Endometrium (tissue), 2 donors: ENCODE results near the gene DRAM1.
"Not testable (repeated sequence)": the region's sequence is repeated elsewhere in the genome, so short reads cannot be mapped to it uniquely, and the experiment has no call there.

Experiments
- FAIRE-seq: peaks from 2 replicates; lab custom pipeline; 2012; peaks lifted over from hg19 to GRCh38; lab: Jason Lieb, UNC
- donor health status: control.
- donor health status: control.

The DRAM1 gene

DNA sequence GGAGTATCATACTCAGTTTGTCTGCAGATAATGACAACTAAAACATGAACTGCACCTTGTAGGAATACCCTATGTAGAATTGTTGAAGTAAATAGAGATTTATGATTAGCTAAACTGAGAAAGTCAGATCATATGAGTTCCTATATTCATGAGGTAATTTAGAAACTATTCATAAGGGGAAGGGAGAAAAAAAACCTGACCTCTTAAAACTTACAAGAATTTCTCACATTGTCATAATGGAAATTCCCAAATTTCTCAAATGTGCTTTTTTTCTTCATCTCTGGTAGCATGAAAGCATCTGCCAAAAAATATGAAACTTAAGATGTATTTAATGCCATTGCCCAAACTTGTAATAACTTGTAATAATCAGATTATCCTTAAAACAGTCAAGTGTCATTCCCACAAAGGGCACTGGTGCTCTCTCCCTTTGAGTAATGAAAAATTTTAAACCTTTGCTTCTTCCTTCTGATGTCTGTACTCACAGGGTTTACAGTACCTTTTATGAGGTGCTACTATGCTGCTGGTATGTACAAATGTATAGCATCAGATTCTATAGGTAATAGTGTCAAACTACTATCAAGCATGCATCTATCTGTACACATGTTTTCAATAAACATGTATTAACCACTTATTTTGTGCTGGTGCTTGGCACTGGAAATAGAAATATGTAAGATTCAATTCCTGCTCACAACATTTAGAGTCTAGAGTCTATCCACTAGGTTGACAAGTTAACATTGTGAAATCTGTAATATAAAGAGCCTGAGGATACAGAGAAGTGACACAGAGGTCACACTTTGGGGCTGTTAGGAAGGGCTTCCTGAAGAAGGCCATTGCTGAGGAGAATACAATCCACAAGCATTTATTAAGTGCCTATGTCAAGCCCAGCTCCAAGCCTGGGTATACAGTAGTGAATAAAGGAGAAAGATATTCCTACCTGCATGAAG lies 17.4 kb upstream of the DRAM1 start:
- FAIRE-seq, result no peak

DNA sequence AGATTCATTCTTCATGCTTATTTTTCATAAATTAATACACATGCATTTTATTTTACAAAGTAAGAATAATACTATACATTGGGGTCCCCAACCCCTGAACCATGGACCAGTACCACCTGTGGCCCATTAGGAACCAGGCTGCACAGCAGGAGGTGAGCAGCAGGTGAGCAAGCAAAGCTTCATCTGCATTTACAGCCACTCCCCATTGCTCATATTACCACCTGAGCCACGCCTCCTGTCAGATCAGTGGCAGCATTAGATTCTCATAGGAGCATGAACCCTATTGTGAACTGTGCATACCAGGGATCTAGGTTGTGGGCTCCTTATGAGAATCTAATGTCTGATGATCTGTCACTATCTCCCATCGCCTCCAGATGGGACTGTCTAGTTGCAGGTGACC lies 15.7 kb upstream of the DRAM1 start:
- not testable (repeated sequence) for FAIRE-seq

DNA sequence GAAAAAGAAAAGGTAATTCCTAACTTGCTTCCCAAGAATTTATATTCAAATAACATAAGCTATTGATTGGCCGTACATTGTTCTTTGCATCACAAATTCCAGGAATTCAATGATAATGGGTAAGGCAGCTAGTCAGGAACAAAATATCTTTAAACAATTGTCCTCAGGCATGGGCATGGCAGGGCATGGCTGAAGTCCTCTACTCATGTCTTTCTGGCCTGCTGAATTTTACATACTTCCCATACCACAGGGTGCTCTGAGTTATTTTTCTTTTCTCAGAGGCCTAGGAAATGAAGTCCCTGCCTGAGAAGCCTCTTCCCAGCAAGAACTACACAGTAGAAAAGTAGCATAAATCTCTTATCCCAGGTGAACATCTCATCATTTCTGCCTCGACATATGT lies 15.1 kb upstream of the DRAM1 start:
- FAIRE-seq, result no peak

- FAIRE-seq, result no peak
Measured at GRCh38 chr12:101863981-101864380, 13.4 kb upstream of the DRAM1 start.

GRCh38 chr12:101866615-101867373 lies 10.6 kb upstream of the DRAM1 start:
- no peak for FAIRE-seq

GRCh38 chr12:101867619-101868018 lies 9.8 kb upstream of the DRAM1 start:
- not testable (repeated sequence) for FAIRE-seq

DNA sequence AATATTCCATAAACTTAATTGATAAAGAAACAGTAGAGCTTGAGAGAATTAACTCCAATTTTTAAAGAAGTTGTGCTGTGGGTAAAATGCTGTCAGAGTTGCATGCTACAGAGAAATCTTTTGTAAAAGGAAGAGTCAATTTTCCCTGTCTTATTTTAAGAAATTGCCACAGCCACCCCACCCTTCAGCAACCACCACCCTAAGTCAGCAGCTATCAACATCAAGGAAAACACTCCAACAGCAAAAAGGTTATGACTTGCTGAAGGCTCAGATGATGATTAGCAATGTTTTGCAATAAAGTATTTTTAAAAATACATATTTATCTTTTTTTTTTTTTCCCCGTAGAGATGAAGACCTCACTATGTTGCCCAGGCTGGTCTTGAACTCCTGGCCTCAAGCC lies 6.5 kb upstream of the DRAM1 start:
- no peak for FAIRE-seq

DNA sequence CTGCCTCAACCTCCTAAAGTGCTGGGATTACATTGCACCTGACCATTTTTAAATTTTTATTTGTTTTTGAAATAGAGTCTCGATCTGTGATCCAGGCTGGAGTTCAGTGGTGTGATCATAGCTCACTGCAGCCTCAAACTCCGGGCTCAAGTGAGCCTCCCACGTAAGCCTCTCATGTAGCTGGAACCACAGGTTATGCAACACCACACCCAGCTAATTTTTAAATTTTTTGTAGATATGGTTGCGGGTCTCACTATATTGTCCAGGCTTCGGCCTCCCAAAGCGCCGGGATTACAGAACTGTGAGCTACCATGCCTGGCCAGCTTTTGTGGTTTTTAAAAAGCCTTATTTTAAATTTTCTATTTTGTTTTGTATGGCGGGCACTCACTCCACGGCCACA lies 2.2 kb upstream of the DRAM1 start:
- no peak for FAIRE-seq

DNA sequence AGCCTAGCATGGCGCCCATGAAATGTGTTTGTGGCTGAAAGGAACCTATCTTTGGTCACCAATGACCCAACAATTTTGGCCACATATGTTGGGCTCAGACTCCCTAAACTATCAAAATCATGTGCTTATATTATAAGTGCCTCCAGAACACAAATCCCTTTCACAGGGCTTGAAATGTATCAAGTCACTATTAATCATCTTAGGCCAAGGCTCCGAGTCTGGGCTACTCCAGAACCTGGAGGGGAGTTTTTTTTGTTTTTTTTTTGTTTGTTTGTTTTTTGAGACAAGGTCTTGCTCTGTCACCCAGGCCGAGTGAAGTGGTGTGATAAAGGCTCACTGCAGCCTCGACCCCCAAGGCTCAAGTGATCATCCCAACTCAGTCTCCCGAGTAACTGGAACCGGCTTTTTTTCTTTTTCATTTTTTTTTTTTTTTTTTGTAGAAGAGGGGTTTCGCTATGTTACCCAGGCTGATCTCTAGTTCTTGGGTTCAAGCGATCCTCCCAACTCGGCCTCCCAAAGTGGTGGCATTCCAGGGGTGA lies 989 bp upstream of the DRAM1 start:
- no peak for FAIRE-seq

DNA sequence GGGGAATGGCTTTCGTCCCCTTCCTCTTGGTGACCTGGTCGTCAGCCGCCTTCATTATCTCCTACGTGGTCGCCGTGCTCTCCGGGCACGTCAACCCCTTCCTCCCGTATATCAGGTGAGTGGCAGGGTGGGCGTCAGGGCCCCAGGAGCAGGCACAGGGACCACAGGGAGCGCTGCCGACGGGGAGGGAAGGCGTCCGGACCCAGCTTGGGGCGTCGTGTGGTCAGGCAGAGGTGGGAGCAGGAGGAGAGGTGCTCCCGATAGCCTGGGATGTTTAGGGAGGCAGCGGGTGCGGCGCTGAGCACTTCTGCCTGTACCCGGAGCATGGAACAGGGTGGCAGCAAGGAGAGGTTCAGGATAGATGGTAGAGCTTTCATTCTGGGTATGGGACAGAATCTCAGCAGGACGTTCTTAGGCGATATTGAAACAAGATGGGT lies 444 bp downstream of the DRAM1 start:
- FAIRE-seq, result no peak

- no peak for FAIRE-seq
Measured at GRCh38 chr12:101878243-101878821, 952 bp downstream of the DRAM1 start.

DNA sequence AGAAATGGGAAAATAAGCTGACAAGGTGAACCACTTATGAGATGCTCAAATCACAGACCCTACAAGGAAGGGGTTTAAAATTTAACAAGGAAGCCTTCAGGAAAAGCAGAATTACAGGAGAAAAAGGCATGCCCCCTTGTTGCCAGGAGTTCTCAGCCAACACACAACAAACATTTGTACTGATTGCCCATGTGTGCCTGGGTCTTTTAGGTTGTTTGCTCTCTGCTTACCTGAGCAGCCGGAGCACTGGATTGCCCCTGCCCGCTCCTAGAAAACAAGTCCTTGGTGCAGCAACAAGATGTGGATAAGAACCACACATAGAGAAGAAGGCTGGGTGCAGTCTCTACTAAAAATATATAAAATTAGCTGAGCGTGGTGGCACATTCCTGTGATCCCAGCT lies 3.4 kb downstream of the DRAM1 start:
- FAIRE-seq, result no peak

GRCh38 chr12:101881228-101881627 lies 3.8 kb downstream of the DRAM1 start:
- FAIRE-seq, result no peak

GRCh38 chr12:101884174-101884573 lies 6.8 kb downstream of the DRAM1 start:
- no peak for FAIRE-seq

DNA sequence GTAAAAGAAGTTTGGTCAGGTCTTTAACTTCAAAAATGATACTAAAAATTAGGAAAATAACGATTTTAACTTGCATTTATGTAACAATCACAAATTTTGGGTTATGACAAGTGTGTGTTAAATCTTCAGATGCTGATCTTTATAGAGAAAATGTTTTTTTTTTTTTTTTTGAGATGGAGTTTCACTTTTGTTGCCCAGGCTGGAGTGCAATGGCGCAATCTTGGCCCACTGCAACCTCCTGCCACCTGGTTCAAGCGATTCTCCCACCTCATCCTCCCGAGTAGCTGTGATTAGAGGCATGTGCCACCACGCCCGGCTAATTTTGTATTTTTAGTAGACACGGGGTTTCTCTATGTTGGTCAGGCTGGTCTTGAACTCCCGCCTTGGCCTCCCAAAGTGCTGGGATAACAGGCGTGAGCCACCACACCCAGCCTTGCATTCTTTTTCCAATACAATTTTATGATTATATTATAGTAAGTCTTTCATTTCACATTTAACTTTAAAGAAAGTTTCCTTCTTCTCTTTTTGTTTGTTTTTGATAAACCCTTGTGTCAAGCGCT lies 7.5 kb downstream of the DRAM1 start:
- FAIRE-seq, result not testable (repeated sequence)

GRCh38 chr12:101885912-101886561 lies 8.7 kb downstream of the DRAM1 start:
- FAIRE-seq, result no peak

DNA sequence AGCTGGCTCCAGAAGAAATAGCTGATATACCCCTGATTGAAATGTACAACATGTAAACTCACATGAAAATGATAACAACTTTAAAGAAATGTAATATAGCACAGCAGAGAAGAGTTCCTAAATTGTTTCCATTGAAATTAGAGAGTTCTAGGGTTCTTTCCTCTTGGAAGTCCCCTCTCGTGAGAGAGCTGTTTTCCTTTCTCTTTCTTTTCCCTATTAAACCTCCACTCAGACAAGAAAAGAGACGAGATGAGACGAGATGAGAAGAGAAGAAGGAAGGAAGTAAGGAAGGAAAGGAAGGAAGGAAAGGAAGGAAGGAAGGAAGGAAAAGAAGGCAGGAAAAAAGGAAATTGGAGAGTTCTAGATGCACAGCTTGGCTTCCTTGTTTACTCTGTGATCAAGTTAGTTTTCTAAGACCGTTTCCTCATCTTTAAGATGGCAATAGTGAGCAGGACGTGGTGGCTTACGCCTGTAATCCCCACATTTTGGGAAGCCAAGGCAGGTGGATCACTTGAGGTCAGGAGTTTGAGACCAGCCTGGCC lies 11.9 kb downstream of the DRAM1 start:
- FAIRE-seq, result no peak

DNA sequence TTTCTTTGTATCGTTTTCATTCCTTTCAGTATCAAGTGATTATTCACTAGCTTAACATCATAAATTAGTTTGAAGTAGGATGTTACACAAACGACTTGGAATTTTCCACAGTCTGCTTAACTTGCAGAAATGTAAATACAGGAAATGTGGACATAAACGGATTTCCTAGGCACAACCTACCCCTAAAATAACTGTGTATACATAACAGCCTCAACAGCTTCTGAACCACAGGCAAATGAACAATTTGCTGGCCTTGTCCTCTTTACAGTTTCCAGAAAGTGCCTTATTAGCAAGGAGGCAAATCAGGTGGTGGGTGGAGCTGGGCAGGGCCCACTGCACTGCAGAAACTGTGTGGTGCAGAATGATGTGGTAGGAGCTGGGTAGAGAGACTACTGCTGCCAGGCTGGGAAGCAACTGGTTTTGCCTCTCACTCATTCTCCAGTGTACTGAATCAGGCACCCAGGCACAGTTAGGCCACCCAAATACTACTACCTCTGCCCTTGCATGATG lies 14.1 kb downstream of the DRAM1 start:
- peak; percentile 93 for FAIRE-seq

DNA sequence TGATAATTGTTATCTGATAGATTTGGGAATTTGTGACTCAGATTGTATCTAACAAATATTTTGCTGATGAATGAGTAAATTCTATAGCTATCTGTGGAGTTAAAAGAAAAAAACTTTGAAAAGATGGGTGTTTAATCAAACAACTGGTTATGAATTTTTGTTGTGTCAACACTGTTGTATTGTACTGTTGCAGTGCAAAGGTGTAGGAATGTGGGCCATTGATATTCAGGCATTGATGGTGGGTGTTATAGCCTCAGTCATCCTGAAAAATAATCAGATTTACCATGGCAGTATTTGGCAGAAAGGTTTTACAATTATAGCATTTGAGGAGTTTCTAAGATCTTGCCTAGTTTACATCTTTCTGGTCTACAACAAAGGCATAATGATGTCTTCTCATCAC lies 15.4 kb downstream of the DRAM1 start:
- no peak for FAIRE-seq

DNA sequence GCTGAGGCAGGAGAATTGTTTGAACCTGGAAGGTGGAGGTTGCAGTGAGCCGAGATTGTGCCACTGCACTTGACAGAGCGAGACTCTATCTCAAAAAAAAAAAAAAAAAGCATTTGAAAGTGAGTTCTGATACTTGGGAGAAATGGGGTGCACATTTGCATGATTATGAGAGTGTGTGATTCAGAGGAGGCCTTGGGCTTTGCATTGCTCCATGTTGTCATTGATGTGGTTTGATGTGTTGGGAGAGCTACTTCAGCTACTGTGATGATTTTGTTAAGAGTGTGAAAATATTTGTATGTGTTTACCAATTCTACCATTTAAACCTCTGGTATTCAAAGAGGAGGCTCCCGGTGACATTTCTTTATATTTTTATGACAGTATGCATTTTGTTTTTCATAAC lies 24.4 kb downstream of the DRAM1 start:
- no peak for FAIRE-seq

GRCh38 chr12:101902641-101903040 lies 25.3 kb downstream of the DRAM1 start:
- no peak for FAIRE-seq
